ENCODE measurements around the gene AFG1L.
"Not testable (repeated sequence)": the region's sequence is repeated elsewhere in the genome, so short reads cannot be mapped to it uniquely, and the experiment has no call there.

AFG1L gene

DNA sequence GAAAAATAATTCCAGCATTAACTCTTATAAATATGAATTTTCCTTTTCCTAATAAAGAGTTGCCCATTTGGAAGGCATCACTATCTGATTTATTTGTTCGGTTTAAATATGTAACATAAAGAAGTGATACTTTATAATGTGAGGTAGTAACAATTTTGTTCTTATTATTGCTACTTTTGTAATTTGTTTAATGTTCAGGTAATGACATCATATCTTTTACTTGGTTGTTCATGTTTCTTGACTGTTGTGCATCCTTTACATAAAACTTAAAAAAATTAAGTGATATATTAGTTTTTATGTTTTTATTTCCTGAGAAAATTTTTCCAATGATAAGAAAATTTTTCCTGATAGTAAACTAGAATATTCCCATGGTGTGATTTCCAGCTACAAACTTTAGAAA is 124.6 kb downstream of the AFG1L start:
- DNase-seq = no peak

DNA sequence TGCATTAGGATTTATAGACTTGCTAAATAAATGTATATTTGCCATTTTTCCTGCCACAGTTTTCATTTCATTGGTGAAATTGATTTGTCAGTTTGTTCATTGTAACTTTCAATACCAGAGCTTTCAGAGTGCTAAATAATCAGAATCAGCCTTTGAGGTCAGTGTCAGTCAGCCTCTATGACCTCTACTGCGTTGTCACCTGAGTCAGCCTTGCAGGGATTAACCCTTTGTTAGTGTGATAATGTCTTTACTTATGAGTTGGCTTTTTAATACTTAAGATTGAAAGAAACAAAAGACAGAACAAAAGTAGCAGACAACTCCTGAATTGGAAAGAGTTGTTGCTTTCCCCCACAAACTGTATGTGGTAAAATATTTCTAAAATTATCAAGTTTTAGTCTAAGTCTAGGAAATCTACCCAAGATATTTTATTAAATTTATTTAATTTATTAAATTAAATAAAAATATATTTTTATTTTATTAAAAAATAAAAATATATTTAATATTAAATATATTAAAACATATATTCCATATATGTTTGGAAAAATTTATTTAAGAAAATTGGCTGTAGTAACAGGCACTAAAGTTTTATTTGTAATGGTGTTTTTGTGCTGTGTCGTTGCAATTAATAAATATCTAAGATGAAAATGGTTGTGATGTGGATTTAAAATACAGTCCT is 125.2 kb downstream of the AFG1L start:
- DNase-seq = no peak

DNA sequence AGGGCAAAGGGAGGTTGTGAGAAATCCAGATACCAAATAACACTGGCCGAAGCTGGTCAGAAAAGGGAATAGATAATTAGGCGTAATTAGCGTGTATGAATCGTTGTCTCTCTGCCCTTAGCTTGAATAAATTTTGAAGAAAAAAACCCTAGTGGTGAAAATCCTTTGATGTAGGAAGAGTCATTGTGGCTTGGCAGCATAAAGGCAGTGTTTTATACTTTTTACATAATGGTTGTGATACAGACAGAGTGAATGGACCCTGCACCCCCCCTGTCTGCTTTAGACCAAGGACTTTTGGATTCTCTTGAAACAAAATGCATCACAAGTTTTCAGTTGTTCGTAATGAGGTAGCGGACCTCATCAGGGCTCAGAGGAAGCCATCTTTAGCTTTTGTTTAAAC is 126.5 kb downstream of the AFG1L start:
- DNase-seq = no peak

DNA sequence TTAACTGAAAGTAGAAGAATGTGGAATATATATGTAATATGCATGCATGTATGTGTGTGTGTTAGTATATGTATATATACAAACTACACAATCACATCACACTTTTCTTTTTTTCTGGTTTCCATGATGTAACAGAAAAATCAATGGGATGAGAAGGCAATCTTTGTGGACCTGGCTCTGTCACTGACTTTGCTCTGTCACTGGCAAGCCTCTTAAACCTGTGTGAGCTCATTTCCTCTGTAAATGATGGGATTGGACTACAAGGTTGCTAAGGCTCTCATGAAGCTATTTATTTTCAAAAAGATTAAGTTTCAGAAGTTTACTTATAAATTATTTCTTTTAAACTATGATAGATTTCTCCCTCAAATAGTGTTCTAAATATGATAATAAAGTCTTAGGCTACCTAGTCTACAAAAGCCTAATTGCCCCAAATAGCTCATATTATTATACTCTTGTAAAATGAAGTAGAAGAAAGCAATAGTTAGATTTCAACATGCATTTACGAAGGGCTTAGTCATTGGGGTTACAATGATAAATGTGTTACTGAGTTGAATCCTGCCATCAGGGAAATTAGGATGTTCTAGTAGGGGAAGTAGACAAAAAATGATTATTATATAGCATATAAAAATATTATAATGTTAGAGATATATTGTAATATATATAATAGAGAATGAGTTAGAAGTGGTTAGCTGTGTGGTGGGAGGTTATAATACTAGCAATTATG is 129.3 kb downstream of the AFG1L start:
- no peak for DNase-seq

- DNase-seq = no peak
Measured at GRCh38 chr6:108425428-108425827, 130.6 kb downstream of the AFG1L start.

DNA sequence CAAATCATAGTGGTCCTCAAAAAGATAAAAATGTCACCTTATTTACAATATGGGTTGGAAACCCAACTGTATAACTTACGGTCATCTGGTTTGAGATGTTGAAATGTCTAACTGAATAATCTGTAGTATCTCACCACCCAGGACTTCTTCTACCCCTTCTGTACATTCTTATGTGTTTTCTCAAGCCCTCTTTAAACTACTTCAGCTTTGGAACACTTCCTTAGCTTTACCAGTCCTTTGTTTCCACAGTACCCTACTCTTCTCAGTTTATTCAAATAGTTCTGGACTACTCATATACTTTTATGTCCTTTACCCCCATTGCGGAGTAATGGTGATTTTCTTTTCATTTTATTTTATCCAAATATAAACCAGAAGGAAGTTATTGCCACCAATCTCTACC is 137.3 kb downstream of the AFG1L start:
- DNase-seq = no peak

GRCh38 chr6:108432792-108433191 is 137.9 kb downstream of the AFG1L start:
- no peak for DNase-seq

- no peak for DNase-seq
Measured at GRCh38 chr6:108434222-108434621, 139.4 kb downstream of the AFG1L start.

GRCh38 chr6:108435391-108435790 is 140.5 kb downstream of the AFG1L start:
- DNase-seq = no peak

DNA sequence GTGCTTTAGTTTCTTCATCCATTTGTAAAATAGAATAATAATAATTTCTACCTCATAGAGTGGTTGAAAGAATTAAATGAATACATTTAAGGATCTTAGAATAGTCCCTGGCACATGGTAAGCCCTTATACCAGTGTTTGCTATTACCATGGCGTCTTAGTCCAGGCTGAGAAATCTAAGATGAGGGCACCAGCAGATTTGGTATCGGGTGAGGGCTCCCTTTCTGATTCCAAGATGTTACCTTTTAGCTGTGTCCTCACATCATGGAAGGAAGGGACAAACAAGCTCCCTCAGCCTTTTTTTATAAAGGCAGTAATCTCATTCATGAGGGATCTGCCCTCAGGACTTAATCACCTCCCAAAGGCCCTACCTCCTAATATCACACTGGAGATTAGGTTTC is 141.9 kb downstream of the AFG1L start:
- DNase-seq = no peak

DNA sequence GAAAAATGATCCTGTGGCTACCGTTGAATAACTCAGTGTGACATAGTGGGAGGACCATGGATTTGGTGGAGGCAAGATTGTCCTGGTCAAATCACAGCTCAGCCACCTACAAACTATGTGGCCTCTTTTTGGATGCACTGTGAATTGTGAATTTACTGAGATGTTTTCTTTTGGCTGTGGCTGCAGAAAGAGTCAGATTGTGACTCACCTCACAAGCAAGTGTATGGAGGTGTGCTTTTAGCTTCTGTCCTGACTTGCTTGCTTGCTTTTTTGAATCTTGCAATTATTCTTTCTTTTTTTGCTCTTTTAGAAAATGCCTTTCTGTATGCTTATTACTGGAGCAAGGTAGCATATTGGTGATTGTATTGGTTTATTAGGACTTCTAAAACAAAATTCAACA is 143.0 kb downstream of the AFG1L start:
- no peak for DNase-seq

- DNase-seq = no peak
Measured at GRCh38 chr6:108438918-108439317, 144.1 kb downstream of the AFG1L start.

- no peak for DNase-seq
Measured at GRCh38 chr6:108441141-108441540, 146.3 kb downstream of the AFG1L start.

GRCh38 chr6:108442770-108443520 is 148.1 kb downstream of the AFG1L start:
- no peak for DNase-seq

DNA sequence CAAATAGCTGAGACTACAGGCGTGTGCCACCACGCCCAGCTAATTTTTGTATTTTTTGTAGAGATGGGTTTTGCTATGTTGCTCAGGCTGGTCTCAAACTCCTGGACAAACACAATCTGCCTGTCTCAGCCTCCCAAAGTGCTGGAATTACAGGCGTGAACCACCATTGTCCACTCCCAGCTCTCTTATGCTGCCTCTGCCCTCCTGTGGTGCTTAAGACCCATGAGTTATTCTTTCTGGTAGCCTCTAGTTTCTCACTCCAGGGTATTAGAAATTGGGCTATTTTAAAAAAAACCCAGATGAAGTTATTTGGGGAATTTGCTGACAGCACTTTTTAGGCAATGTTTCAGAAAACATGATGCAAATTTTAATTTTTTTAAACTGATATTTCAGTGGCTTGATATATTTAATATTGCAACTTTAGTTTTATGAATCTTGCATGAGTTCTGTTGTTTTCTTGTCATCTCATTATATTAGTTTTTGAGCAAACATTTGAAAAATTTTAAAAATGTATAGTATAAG is 151.8 kb downstream of the AFG1L start:
- no peak for DNase-seq

DNA sequence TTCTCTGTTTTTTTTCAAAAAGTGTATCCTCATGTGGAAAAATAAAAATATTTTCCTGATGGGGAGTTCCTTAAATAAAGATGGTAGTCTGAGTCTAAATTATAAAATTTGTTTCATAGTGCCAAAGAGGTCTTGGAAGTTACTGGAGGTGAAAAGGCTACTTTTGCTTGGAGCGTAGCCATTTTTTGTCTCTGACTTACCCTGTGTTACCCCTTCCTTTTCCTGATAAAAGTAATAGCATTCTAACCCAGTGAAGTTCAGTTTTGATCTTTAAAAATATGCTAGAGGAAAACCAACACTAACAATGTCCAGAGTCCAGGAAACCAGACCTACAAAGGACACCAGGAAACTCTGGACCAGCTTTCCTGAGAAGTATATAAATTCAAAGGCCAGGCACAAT is 153.6 kb downstream of the AFG1L start:
- no peak for DNase-seq

DNA sequence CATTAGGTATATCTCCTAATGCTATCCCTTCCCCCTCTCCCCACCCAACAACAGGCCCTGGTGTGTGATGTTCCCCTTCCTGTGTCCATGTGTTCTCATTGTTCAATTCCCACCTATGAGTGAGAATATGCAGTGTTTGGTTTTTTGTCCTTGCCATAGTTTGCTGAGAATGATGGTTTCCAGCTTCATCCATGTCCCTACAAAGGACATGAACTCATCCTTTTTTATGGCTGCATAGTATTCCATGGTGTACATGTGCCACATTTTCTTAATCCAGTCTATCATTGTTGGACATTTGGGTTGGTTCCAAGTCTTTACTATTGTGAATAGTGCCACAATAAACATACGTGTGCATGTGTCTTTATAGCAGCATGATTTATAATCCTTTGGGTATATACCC is 154.9 kb downstream of the AFG1L start:
- DNase-seq = not testable (repeated sequence)

GRCh38 chr6:108451816-108452215 is 157.0 kb downstream of the AFG1L start:
- no peak for DNase-seq

DNA sequence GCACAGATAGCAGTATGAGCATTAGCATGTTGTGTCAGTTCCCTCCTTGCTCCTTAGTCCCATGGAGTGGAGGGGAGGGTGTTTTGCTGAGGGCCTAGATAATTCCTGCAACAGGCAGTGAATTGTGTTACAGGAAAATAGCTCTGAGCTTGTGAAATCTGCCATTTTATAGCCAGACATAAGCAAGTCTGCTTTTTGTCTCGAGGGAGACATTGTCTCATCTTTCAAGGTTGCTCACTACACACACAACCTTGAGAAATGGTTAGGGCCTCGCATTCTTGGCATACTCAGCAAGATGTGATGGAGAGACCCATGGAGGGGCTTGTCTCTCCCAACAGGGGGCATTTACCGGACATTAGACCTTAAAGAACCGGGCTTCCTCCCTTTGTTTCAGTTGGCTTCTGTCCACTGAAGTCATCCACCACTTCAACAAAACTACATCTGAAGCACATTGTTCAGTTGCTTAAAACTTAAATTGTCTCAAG is 157.9 kb downstream of the AFG1L start:
- DNase-seq = no peak

DNA sequence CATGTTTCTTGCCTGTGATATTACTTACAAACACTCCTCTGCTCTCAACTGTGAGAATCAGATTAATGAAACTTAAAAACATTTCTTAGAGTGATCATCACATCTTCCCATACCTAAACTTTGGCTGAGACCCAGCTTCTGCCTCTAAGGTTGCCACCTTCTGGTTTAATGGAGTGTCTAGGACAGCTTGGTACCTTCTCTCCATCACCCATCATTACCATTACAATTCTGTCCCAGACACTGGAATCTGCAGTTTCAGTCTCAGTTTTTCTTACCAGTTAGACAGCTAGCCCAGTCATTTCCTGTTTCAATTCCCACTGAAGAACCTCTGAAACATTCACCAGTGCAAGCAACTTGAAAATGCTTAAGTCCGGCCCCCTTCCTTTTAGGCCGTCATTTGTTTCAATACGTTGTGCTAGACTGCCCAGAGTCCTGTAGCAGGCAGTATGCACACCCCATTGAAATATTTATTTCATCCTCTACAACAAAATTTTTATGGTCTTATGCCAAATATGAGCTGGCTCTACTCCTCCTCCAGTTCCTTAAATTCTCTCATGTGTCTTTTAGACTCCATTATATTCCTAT is 158.8 kb downstream of the AFG1L start:
- DNase-seq = no peak

DNA sequence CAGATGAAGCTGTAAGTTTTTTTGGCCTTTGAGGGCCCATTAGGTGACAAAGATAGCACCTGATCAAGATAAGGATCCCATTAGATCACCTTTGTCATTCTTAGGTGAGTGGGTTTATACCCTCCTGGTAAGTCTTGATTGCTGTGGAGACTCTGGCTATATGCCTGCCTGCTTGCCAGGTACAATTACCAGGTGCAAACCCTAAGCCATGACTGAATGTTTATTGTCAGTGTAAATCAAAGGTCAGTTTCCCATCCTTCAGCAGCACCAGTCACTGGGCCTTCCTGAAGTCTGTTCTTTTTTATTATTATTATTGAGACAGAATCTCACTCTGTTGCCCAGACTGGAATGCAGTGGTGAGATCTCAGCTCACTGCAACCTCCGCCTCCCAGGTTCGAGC is 159.5 kb downstream of the AFG1L start:
- DNase-seq = no peak

GRCh38 chr6:108455688-108456087 is 160.8 kb downstream of the AFG1L start:
- DNase-seq = no peak

- no peak for DNase-seq
Measured at GRCh38 chr6:108463784-108464183, 168.9 kb downstream of the AFG1L start.
